Glomerular visceral epithelial cell (primary cell): ENCODE measurements around the gene FEZ2.

Source experiments
- DNase-seq: peaks from one replicate; pipeline ENCODE4 v3.0.0-alpha.2; 2016; ENCODE audit errors: extremely low spot score

The FEZ2 gene

GRCh38 chr2:36530178-36530982 lies 67.6 kb downstream of the FEZ2 start:
- no peak for DNase-seq

- no peak for DNase-seq
These were observed 69.1 kb downstream of the FEZ2 start for GRCh38 chr2:36528766-36529392.

DNA sequence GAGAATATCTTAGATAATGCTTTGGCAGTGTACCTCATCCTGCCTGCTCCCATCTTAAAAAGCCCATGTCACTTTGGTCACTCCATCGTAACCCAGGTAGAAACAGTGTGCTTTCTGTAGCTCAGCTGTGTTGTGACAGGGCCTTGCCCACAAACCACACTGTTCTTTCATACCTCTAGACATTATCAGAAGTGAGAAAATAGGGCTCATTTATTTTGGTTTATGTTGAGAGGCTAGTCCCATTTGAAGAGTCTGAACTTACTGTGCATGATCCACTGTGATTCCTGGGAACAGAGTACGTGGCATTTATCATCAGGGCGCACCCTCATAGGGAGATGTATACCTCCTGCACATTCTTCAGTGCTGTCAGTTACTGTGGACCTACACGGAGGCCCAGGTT lies 69.7 kb downstream of the FEZ2 start:
- DNase-seq: no peak

- no peak for DNase-seq
These were observed 71.7 kb downstream of the FEZ2 start for GRCh38 chr2:36526226-36526625.

DNA sequence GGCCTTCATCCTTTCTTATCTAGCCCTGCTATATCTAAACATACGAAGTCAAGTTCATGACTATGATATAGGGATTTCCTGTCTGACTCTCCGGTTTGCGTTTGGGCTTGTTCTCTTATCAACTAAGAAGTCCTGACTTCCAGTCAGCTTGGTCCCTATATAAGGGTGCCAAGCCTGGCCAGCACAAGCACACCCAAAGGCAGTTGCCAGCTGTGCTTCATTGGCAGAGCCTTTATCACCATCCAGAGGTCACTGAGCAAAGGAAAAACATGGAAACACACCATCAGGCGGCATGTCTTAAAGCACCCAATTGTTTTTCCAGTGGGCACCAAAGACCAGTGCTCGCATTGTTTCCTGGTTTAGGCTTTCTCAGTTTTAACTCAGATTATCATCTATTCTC lies 72.7 kb downstream of the FEZ2 start:
- no peak for DNase-seq

GRCh38 chr2:36523153-36523552 lies 74.8 kb downstream of the FEZ2 start:
- no peak for DNase-seq

DNA sequence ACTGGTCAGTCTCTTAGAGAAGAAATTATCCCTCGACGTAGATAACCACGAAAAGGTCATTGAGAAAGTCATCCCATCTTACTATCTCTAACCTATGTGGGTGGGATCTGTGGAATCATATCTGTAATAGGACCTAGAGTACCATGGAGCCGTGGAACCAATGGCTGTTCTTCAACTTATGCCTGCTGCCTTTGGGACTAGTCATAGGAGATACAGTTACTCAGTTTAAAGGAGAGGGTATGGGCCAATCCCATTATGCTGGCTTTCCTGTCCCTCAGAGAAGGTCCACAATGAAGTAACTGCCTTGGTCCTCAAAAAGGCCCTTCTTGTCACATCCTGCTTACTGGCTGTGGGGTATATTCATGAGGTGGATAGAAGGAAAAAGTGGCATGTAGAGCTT lies 77.5 kb downstream of the FEZ2 start:
- no peak for DNase-seq

GRCh38 chr2:36516136-36516870 lies 81.7 kb downstream of the FEZ2 start:
- DNase-seq: no peak

- no peak for DNase-seq
These were observed 82.4 kb downstream of the FEZ2 start for GRCh38 chr2:36515538-36515937.

DNA sequence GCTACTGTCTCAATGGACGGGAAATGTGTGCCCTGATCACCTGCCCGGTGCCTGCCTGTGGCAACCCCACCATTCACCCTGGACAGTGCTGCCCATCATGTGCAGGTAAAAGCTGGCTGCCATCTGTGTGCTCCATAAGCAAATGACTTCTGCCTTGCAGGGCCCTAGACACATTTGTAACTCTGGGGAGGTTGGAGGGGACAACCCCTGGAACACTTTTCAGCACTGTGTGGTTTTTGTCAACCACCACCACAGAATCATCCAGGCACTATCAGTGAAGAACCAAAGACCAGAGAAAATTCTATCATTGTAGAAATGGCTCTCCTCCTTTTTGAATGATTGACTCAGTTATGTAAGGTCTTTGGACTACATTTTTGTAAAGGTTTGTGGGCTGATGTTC lies 84.3 kb downstream of the FEZ2 start:
- no peak for DNase-seq

DNA sequence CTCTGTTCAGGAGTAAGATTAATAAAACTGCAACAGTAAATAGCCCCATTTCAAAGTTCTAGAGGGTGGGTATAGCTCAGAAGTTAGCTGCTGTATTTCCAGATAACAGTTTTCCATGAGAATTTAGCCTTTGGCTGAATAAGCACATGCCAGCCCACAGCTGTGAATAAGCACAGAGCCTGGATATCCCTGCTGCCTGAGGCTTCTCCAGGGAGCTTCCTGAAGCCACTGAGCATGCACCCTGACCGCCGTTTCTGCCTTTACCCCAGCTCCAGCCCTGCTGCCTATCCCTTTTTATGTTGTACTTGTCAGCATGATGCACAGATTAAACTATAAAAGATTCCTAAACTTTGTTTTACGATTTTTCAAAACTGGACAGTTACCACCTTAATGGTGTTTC lies 85.3 kb downstream of the FEZ2 start:
- DNase-seq: no peak

GRCh38 chr2:36511858-36512603 lies 85.9 kb downstream of the FEZ2 start:
- no peak for DNase-seq

DNA sequence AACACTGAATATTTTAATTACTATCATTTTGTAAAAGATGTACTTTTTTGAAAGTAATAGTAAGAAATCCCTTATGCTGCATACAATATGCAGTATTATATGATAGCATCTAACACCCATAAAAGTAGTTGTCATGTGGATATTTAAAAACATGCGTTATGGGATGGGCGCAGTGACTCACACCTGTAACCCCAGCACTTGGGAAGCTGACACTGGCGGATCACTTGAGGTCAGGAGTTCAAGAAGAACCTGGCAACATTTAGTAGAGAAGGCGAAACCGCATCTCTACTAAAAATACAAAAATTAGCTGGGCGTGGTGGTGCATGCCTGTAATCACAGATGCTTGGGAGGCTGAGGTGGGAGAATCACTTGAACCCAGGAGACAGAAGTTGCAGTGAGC lies 88.9 kb downstream of the FEZ2 start:
- no peak for DNase-seq

GRCh38 chr2:36507408-36507812 lies 90.6 kb downstream of the FEZ2 start:
- DNase-seq: peak; percentile 65
